Mammary epithelial cell (primary cell): ENCODE measurements around the gene DCAF4.

ENCODE experiments used
- EZH2 ChIP-seq: IDR thresholded peaks from 2 replicates; pipeline ENCODE4 v1.6.1; 2012; ENCODE audit warnings: low read length, inconsistent platforms, borderline replicate concordance
- TF ChIP-seq, protein P1 (sequence below), 2 donors: IDR thresholded peaks in 1 of 2; conservative IDR thresholded peaks in 1 of 2; 2 replicates each; pipeline ENCODE4 v1.5.1; 2011 to 2012; ENCODE audit warnings: inconsistent platforms in 2 of 2, low read length in 2 of 2, mild to moderate bottlenecking in 2 of 2, control low read depth in 1 of 2, low read depth in 1 of 2; ENCODE audit not compliant: insufficient read depth in 1 of 2; ENCODE audit errors: extremely low read depth in 1 of 2

GRCh38 chr14:72990171-72990570 lies 63.9 kb downstream of the DCAF4 start:
- TF ChIP-seq, protein P1, sequence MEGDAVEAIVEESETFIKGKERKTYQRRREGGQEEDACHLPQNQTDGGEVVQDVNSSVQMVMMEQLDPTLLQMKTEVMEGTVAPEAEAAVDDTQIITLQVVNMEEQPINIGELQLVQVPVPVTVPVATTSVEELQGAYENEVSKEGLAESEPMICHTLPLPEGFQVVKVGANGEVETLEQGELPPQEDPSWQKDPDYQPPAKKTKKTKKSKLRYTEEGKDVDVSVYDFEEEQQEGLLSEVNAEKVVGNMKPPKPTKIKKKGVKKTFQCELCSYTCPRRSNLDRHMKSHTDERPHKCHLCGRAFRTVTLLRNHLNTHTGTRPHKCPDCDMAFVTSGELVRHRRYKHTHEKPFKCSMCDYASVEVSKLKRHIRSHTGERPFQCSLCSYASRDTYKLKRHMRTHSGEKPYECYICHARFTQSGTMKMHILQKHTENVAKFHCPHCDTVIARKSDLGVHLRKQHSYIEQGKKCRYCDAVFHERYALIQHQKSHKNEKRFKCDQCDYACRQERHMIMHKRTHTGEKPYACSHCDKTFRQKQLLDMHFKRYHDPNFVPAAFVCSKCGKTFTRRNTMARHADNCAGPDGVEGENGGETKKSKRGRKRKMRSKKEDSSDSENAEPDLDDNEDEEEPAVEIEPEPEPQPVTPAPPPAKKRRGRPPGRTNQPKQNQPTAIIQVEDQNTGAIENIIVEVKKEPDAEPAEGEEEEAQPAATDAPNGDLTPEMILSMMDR (conservative IDR thresholded peaks at IDR 0.05 in 1 of 2, IDR thresholded peaks at IDR 0.05 in 1 of 2; ENCODE audit: extremely low read depth in 1 of 2, insufficient read depth in 1 of 2, low read depth in 1 of 2, low read length in 2 of 2) = no peak
- TF ChIP-seq EZH2 = no peak
